Measurements from ENCODE around the gene HHIPL1.

Gene HHIPL1

GRCh38 chr14:99644723-99645544 is at the start of gene HHIPL1:
Gene HHIPL1 (plus strand): TSS chr14:99645129. CDS start chr14:99645208, 79 bp downstream.
- no peak within 1 kb of the TSS for H3K4me3 ChIP-seq (ENCODE audit: low read depth, low read length)
- no peak for TF ChIP-seq CTCF (IDR thresholded peaks at IDR 0.05; ENCODE audit: low read depth, low read length)

DNA sequence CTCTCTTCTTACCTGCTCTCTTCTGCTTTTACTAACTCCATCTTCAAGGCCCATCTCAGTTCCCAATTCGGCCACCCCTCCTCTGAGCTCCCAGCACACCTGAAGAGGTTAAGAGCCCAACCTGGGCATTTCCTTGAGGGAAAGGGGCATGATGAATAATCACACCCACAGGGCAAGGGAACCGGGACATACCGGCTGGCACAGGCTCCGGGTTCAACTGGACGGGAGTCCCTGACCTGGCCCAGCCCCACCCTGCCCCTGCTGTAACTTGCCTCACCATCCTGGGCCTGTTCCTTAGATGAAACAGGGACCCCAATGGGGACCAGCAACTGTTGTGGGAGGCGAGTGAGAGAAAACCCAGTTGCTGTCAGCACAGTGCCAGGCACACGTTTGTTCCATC is 49.4 kb upstream of the HHIPL1 start:
- no peak overlapping the region; the same call in 1 of the 2 replicates for H3K4me3 ChIP-seq (ENCODE audit: low read depth, low read length)
- TF ChIP-seq CTCF (IDR thresholded peaks at IDR 0.05; ENCODE audit: low read depth, low read length): no peak

GRCh38 chr14:99596071-99596627 is 48.8 kb upstream of the HHIPL1 start:
- no peak for TF ChIP-seq CTCF (IDR thresholded peaks at IDR 0.05; ENCODE audit: low read depth, low read length)
- H3K4me3 ChIP-seq (ENCODE audit: low read depth, low read length): no peak overlapping the region

DNA sequence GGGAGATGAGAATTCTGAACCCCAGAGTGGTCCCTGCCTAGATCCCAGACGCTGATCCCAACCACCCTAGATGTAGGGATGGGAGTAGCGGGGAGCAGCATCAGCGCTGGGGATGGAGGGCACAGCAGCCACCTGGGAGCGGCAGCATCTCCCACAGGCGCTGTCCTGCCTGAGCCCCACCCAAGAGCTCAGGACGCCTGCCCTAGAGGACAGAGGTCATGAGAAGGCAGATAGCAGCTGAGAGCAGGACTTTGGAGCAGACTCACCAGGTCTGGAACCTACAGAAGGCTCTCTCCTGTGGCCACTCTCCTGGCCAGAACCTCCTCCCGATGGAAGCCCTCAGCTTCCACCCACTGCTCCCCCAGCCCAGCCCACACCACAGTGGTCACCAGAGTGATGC is 48.2 kb upstream of the HHIPL1 start:
- TF ChIP-seq CTCF (IDR thresholded peaks at IDR 0.05; ENCODE audit: low read depth, low read length): no peak

DNA sequence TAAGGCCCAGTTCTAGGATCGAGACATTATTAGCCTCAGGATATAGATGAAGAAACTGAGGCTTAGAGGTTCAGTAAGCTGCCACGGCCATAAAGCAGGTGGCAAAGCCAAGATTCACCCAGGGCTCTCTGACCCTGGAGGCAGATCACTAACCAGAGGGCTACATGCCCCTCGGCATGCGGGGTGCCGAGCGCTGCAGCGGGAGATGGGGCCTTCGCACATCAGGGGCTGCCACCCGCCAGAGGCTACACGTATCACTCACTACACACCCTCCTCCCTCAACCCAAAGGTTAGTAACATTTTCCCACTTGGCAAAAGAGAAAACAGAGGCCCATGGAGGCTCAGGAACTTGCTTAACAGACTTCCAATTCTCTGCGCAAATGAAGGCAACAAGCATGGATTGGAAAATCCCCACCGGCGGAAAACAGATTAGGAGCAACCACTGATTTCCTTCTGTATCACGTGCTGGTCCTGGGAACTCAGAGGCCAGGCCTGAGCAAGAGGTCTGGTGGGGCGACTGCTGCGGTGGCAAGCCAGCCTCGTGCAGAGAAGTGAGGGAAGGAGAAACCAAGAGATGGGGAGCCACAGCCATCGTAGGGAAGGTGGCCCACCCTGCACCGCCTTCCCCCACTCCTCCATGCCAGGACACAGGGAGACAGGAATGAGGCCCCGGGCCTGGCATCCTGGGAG is 46.9 kb upstream of the HHIPL1 start:
- no peak for TF ChIP-seq CTCF (IDR thresholded peaks at IDR 0.05; ENCODE audit: low read depth, low read length)
- H3K4me3 ChIP-seq (ENCODE audit: low read depth, low read length): no peak overlapping the region

More for the DNA sequence above, 48.2 kb upstream of the HHIPL1 start:
- H3K4me3 ChIP-seq (ENCODE audit: low read depth, low read length): no peak overlapping the region

DNA sequence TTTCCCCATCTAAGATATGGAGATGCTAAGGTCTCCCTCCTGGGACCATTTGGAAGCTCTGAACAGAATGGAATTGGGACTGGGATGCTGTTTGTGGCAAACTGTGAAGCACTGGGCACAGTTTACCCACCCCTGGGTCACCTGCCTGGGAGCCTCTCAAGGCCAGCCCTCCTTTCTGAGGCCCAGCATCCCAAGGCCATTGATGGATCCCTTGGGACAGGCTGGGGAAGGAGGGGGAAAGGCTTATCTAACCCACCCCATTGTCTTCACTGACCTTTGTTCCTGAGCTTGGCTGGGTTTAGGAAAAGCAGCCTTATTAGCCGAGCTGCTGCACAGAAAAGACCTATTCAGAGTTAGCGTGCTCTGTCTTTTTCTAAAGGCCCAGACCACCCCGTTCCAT is 46.2 kb upstream of the HHIPL1 start:
- H3K4me3 ChIP-seq (ENCODE audit: low read depth, low read length): no peak overlapping the region
- TF ChIP-seq CTCF (IDR thresholded peaks at IDR 0.05; ENCODE audit: low read depth, low read length): no peak

GRCh38 chr14:99599393-99599792 is 45.5 kb upstream of the HHIPL1 start:
- no peak for TF ChIP-seq CTCF (IDR thresholded peaks at IDR 0.05; ENCODE audit: low read depth, low read length)
- H3K4me3 ChIP-seq (ENCODE audit: low read depth, low read length): no peak overlapping the region

Measured in WI38 (cell line).